Measurements from ENCODE around the gene CACNA1H. TPM values are rescaled to one million over a fixed set of nuclear protein-coding genes. Genes with fewer than 3 reads are reported as not detected.
"Not testable (repeated sequence)": the region's sequence is repeated elsewhere in the genome, so short reads cannot be mapped to it uniquely, and the experiment has no call there.

The CACNA1H gene
- total RNA-seq, 1 donor from 2014 or later, result 73.2 TPM

GRCh38 chr16:1188432-1189189 lies 35.7 kb downstream of the CACNA1H start:
- Mint-ChIP-seq H3K27ac (ENCODE audit: unreplicated experiment) (no peak overlapping the region), H3K9me3 (ENCODE audit: low read depth) (no peaks in the 10 kb centered on the region), H3K27me3 (ENCODE audit: low read depth) (no peaks in the 10 kb centered on the region), H3K36me3 (ENCODE audit: low read depth) (peaks cover 2% of the 10 kb centered on the region), H3K4me1 (ENCODE audit: low read depth) (peaks cover 9% of the 10 kb centered on the region), H3K4me3 (ENCODE audit: unreplicated experiment) (no peak overlapping the region)
- no peak for TF ChIP-seq CTCF (IDR thresholded peaks at IDR 0.05)
- no peak for DNase-seq (ENCODE audit: low spot score)

- Mint-ChIP-seq H3K9me3 (ENCODE audit: low read depth) (no peaks in the 10 kb centered on the region), H3K27ac (ENCODE audit: unreplicated experiment) (no peak overlapping the region), H3K27me3 (ENCODE audit: low read depth) (no peaks in the 10 kb centered on the region), H3K36me3 (ENCODE audit: low read depth) (peaks cover 2% of the 10 kb centered on the region), H3K4me1 (ENCODE audit: low read depth) (peaks cover 6% of the 10 kb centered on the region), H3K4me3 (ENCODE audit: unreplicated experiment) (no peak overlapping the region)
- no peak for TF ChIP-seq CTCF (IDR thresholded peaks at IDR 0.05)
- no peak for DNase-seq (ENCODE audit: low spot score)
Observed at GRCh38 chr16:1189455-1189854, 36.5 kb downstream of the CACNA1H start.

- H3K27ac Mint-ChIP-seq (ENCODE audit: unreplicated experiment); H3K9me3 Mint-ChIP-seq (ENCODE audit: low read depth); H3K4me3 Mint-ChIP-seq (ENCODE audit: unreplicated experiment); H3K4me1 Mint-ChIP-seq (ENCODE audit: low read depth); H3K27me3 Mint-ChIP-seq (ENCODE audit: low read depth); DNase-seq (ENCODE audit: low spot score); H3K36me3 Mint-ChIP-seq (ENCODE audit: low read depth): not testable (repeated sequence)
Observed at GRCh38 chr16:1190789-1191188, 37.9 kb downstream of the CACNA1H start.

- Mint-ChIP-seq H3K4me1 (ENCODE audit: low read depth) (peaks cover 6% of the 10 kb centered on the region), H3K36me3 (ENCODE audit: low read depth) (no peaks in the 10 kb centered on the region), H3K27ac (ENCODE audit: unreplicated experiment) (no peak overlapping the region), H3K4me3 (ENCODE audit: unreplicated experiment) (no peak overlapping the region), H3K9me3 (ENCODE audit: low read depth) (no peaks in the 10 kb centered on the region), H3K27me3 (ENCODE audit: low read depth) (no peaks in the 10 kb centered on the region)
- TF ChIP-seq CTCF (IDR thresholded peaks at IDR 0.05), result no peak
- DNase-seq (ENCODE audit: low spot score), result no peak
Observed at GRCh38 chr16:1192384-1193073, 39.6 kb downstream of the CACNA1H start.

GRCh38 chr16:1193143-1193824 lies 40.4 kb downstream of the CACNA1H start:
- Mint-ChIP-seq H3K27ac (ENCODE audit: unreplicated experiment) (no peak overlapping the region), H3K4me3 (ENCODE audit: unreplicated experiment) (no peak overlapping the region), H3K27me3 (ENCODE audit: low read depth) (no peaks in the 10 kb centered on the region), H3K9me3 (ENCODE audit: low read depth) (no peaks in the 10 kb centered on the region), H3K4me1 (ENCODE audit: low read depth) (peaks cover 6% of the 10 kb centered on the region), H3K36me3 (ENCODE audit: low read depth) (no peaks in the 10 kb centered on the region)
- TF ChIP-seq CTCF (IDR thresholded peaks at IDR 0.05), result no peak
- no peak for DNase-seq (ENCODE audit: low spot score)

All from chondrocyte (in vitro differentiated cells).